Epithelial cell of esophagus (primary cell): ENCODE data around the gene EIF3F.
A peak's percentile ranks its signal among the peaks of the same experiment; 100 is the strongest.

Experiments
- DNase-seq: peaks from one replicate; pipeline ENCODE4 v3.0.0; 2010; ENCODE audit warnings: low read depth
- H3K4me3 ChIP-seq: 2 replicates; pipeline ENCODE4 v1.5.1; 2011; ENCODE audit warnings: mild to moderate bottlenecking, low read length, control low read depth
- CTCF ChIP-seq: IDR thresholded peaks from 2 replicates; pipeline ENCODE4 v1.5.1; 2011; ENCODE audit warnings: low read depth, mild to moderate bottlenecking, low read length, control low read depth, inconsistent platforms; ENCODE audit not compliant: insufficient read depth; ENCODE audit errors: missing control alignments

EIF3F gene

GRCh38 chr11:8006349-8006977 is 19.3 kb downstream of the EIF3F start:
- TF ChIP-seq CTCF, result peak; percentile 96
- peak; percentile 73 for DNase-seq
- no peak overlapping the region for H3K4me3 ChIP-seq

GRCh38 chr11:8008212-8008611 is 21.1 kb downstream of the EIF3F start:
- DNase-seq, result no peak
- TF ChIP-seq CTCF, result no peak
- H3K4me3 ChIP-seq, result no peak overlapping the region

DNA sequence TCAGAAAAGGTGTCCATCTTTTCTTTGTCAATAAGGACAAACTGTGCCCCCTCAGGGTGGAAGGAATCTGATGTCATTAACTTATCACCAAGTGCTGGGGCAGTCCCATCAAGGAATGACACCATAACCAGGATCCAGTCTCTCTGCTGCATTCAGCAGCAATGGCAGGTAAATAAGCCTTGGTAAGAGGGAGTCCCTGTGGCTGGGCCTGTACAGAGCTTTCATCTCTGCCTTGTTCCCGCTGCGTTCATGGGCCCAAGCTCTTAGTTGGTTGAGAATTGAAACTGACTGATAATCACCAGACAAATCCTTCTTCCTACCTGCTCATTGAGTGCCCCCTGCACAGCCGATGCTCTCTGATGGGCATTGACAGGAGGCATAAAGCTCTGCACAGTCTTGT is 22.7 kb downstream of the EIF3F start:
- no peak for DNase-seq
- TF ChIP-seq CTCF, result no peak
- H3K4me3 ChIP-seq, result no peak overlapping the region

DNA sequence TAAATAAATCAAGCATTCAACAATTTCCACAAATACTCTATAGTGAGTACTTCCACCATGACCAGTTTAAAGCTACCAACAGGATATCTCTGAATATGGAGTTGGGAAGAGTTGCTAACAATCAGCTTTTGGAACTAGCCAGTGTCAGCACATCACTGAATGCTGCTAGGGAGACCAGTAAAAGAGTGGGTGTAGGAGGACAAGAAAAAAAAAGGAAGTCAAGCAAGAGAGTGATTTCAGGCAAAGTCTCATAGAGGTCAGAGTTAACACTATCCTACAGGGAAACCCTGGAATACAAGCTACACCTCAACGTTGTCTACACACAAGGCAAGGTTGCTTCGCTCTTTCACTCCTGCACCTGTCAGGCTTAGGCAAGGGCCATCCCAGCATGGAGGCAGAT is 24.2 kb downstream of the EIF3F start:
- DNase-seq, result no peak
- H3K4me3 ChIP-seq, result no peak overlapping the region
- no peak for TF ChIP-seq CTCF

GRCh38 chr11:8011981-8012444 is 24.9 kb downstream of the EIF3F start:
- peak; percentile 68 for DNase-seq
- no peak for TF ChIP-seq CTCF
- no peak overlapping the region for H3K4me3 ChIP-seq

GRCh38 chr11:8013833-8014232 is 26.7 kb downstream of the EIF3F start:
- H3K4me3 ChIP-seq, result no peak overlapping the region
- TF ChIP-seq CTCF, result no peak
- DNase-seq, result no peak

- no peak for DNase-seq
- no peak overlapping the region for H3K4me3 ChIP-seq
- no peak for TF ChIP-seq CTCF
These were observed 28.7 kb downstream of the EIF3F start for GRCh38 chr11:8015753-8016239.
